Smooth muscle cell (in vitro differentiated cells): ENCODE measurements around the gene ROBO1. TPM values are rescaled to one million over a fixed set of nuclear protein-coding genes. Genes with fewer than 3 reads are reported as not detected.

Experiments used
- DNase-seq: peaks from one replicate; lab custom pipeline; 2025; ENCODE audit not compliant: unreplicated experiment; lab: John Stamatoyannopoulos, UW
- H2AFZ ChIP-seq: fragments of 200-600 bp; sonication (generic); 2 replicates; pipeline ENCODE4 v1.6.0; 2016; ENCODE audit warnings: antibody characterized with exemption, low read depth, mild to moderate bottlenecking
- H3F3A ChIP-seq: fragments of 200-600 bp; sonication (generic); 2 replicates; pipeline ENCODE4 v1.6.0; 2017; ENCODE audit warnings: antibody characterized with exemption, low read depth
- H3K27ac ChIP-seq: fragments of 200-600 bp; sonication (generic); 2 replicates; pipeline ENCODE4 v1.5.1; 2016; ENCODE audit warnings: low read depth, mild to moderate bottlenecking
- H3K27me3 ChIP-seq: fragments of 200-600 bp; sonication (generic); 2 replicates; pipeline ENCODE4 v1.6.1; 2016; ENCODE audit warnings: low read depth, mild to moderate bottlenecking
- H3K36me3 ChIP-seq: fragments of 200-600 bp; sonication (generic); 2 replicates; pipeline ENCODE4 v1.5.1; 2016; ENCODE audit warnings: low read depth
- H3K4me1 ChIP-seq: fragments of 200-600 bp; sonication (generic); 2 replicates; pipeline ENCODE4 v1.5.1; 2016; ENCODE audit warnings: low read depth
- H3K4me2 ChIP-seq: fragments of 200-600 bp; sonication (generic); 2 replicates; pipeline ENCODE4 v1.6.0; 2016; ENCODE audit warnings: mild to moderate bottlenecking
- H3K4me3 ChIP-seq: fragments of 200-600 bp; sonication (generic); 2 replicates; pipeline ENCODE4 v1.5.1; 2016; ENCODE audit warnings: mild to moderate bottlenecking
- H3K79me2 ChIP-seq: fragments of 200-600 bp; sonication (generic); 2 replicates; pipeline ENCODE4 v1.6.0; 2016; ENCODE audit warnings: low read depth, mild to moderate bottlenecking
- H3K9ac ChIP-seq: fragments of 200-600 bp; sonication (generic); 2 replicates; pipeline ENCODE4 v1.6.0; 2016; ENCODE audit warnings: low read depth
- H3K9me3 ChIP-seq: fragments of 200-600 bp; sonication (generic); replicated peaks from 2 replicates; pipeline ENCODE4 v1.5.1; 2016; ENCODE audit warnings: low read depth
- H4K20me1 ChIP-seq: fragments of 200-600 bp; sonication (generic); 2 replicates; pipeline ENCODE4 v1.6.0; 2016; ENCODE audit warnings: low read depth
- WGBS: methylation state at CpG from one replicate; pipeline ENCODE4 v1.1.7; 2016; ENCODE audit warnings: low lambda C conversion rate; 5-methylcytosine and 5-hydroxymethylcytosine counted together
- polyA plus RNA-seq: library from polyadenylated mRNA; unstranded; fragments of >200 nt; fragmentation: Nextera tagmentation; extraction: Ambion mirVana; gene quantifications from 2 replicates; pipeline ENCODE4 v1.2.1, GENCODE V29; 2016
- total RNA-seq: library from RNA; depleted of rRNA; stranded (reverse); fragments of >200 nt; gene quantifications from 2 replicates; pipeline ENCODE4 v1.2.3, GENCODE V29; 2014
- TF ChIP-seq, protein P1 (sequence below): fragments of 200-600 bp; sonication (generic); IDR thresholded peaks from 2 replicates; pipeline ENCODE4 v1.5.1; 2017; ENCODE audit warnings: borderline replicate concordance, mild to moderate bottlenecking, antibody characterized with exemption; ENCODE audit not compliant: insufficient read depth, poor library complexity, severe bottlenecking

ROBO1 gene
- total and polyA plus RNA-seq, 2 experiments from 2014 or later: 30.5 to 79.5 TPM

DNA sequence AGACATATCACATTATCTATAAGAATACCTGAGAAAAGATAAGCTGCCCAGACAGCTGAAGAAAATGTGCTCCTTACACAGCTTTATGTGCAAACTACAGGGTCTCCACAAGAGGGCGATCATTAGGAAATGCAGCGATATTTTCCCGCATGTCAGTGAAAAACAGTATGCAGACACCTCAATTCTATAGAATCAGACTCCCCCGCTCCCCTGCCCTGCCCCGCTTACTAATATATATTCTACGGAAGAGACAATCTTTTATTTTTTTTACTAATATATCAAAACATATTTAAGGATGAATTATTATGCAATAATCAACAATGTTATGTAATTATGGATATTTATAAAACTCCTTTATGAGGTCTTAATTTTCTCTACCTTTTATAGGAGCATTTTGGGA is 681.3 kb downstream of the ROBO1 start:
- DNase-seq: no peak
- H3K4me1 ChIP-seq: peaks cover 13% of the 10 kb centered on the region
- H3K27ac ChIP-seq: no peak overlapping the region
- no peaks in the 10 kb centered on the region for H4K20me1 ChIP-seq
- H3K4me3 ChIP-seq: no peak overlapping the region
- no peaks in the 10 kb centered on the region for H3F3A ChIP-seq
- TF ChIP-seq, protein P1, sequence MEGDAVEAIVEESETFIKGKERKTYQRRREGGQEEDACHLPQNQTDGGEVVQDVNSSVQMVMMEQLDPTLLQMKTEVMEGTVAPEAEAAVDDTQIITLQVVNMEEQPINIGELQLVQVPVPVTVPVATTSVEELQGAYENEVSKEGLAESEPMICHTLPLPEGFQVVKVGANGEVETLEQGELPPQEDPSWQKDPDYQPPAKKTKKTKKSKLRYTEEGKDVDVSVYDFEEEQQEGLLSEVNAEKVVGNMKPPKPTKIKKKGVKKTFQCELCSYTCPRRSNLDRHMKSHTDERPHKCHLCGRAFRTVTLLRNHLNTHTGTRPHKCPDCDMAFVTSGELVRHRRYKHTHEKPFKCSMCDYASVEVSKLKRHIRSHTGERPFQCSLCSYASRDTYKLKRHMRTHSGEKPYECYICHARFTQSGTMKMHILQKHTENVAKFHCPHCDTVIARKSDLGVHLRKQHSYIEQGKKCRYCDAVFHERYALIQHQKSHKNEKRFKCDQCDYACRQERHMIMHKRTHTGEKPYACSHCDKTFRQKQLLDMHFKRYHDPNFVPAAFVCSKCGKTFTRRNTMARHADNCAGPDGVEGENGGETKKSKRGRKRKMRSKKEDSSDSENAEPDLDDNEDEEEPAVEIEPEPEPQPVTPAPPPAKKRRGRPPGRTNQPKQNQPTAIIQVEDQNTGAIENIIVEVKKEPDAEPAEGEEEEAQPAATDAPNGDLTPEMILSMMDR: peak; percentile 85
- 8% methylated on average over 6 of the region's 6 CpGs for WGBS
- no peak overlapping the region for H2AFZ ChIP-seq
- H3K79me2 ChIP-seq: no peaks in the 10 kb centered on the region
- no peaks in the 10 kb centered on the region for H3K9me3 ChIP-seq
- peaks cover 5% of the 10 kb centered on the region for H3K27me3 ChIP-seq
- H3K9ac ChIP-seq: no peak overlapping the region
- H3K36me3 ChIP-seq: no peaks in the 10 kb centered on the region
- peak overlapping the region; percentile 66 for H3K4me2 ChIP-seq

DNA sequence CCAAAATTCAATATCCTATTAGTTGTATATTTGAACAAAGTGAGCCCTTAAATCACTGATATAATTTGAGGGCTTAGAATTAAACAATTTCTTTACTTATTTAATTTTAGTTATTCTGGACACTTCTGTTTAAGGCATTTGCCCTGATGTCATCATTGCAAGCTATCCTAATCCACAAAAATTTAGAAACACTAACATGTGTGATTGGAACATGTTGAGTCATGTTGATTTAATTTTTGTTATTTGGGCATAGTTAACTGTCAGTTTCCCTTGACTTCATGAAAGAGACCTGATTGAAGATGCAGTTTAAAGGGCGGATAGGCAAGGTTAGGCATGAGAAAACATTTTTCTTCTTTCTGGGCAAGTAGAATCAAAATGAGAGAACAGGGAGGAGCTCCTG is 682.6 kb downstream of the ROBO1 start:
- no peaks in the 10 kb centered on the region for H3K79me2 ChIP-seq

DNA sequence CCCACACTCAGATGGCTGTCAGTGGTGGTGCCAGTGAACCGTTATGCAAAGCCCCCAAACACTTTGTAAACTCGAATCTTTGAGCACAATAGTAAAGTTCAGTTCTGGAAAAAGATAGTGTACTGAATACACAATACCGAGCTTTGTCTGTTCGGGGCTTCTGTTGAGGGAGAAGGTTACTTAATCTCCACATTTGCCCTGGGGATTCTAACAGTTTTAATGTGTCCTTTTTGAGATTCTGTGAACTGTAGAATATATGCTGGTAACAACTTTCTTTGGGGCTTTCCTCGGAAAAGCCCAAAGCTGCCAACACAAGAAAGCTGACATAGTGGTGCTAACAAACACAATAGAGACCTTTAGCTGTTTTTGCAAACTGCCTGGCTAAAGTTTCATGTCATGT is 686.5 kb downstream of the ROBO1 start:
- no peak for DNase-seq
- H3K9ac ChIP-seq: no peak overlapping the region
- H3K9me3 ChIP-seq: no peaks in the 10 kb centered on the region
- H3K27ac ChIP-seq: no peak overlapping the region
- no peaks in the 10 kb centered on the region for H3K36me3 ChIP-seq
- H3K79me2 ChIP-seq: no peaks in the 10 kb centered on the region
- peak overlapping the region; percentile 55 for H2AFZ ChIP-seq
- H3K4me1 ChIP-seq: peaks cover under 1% of the 10 kb centered on the region
- no peaks in the 10 kb centered on the region for H4K20me1 ChIP-seq
- H3K4me2 ChIP-seq: no peak overlapping the region
- TF ChIP-seq, protein P1: no peak
- H3F3A ChIP-seq: no peaks in the 10 kb centered on the region
- H3K27me3 ChIP-seq: no peaks in the 10 kb centered on the region
- no peak overlapping the region for H3K4me3 ChIP-seq
- WGBS: 61% methylated on average over 5 of the region's 5 CpGs

More for the DNA sequence above, 682.6 kb downstream of the ROBO1 start:
- Histone ChIP-seq H2AFZ (peak overlapping the region; percentile 51), H3K27ac (no peak overlapping the region), H3K36me3 (no peaks in the 10 kb centered on the region), H3K27me3 (peaks cover 5% of the 10 kb centered on the region), H3F3A (no peaks in the 10 kb centered on the region), H3K4me3 (no peak overlapping the region), H3K4me1 (peaks cover 13% of the 10 kb centered on the region), H3K4me2 (peak overlapping the region; percentile 32), H4K20me1 (no peaks in the 10 kb centered on the region), H3K9ac (no peak overlapping the region), H3K9me3 (no peaks in the 10 kb centered on the region)
- TF ChIP-seq, protein P1: no peak
- DNase-seq: no peak
- 89% methylated on average over 1 of the region's 1 CpG for WGBS

DNA sequence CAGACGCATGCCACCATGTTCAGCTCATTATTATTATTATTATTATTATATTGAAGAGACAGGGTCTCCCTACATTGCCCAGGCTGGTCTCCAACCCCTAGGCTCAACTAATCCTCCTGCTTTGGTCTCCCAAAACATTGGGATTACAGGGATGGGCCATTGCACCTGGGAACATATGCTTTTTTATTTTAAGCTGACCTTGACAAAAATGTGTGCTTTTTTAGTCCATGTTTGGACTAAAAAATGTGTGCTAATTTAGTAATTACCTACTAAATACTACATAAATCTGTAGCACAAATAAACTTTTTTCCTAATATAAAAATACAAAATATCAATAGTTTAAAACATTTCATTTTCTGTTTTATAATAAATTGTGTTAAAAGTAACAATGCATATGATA is 693.2 kb downstream of the ROBO1 start:
- Histone ChIP-seq H2AFZ (no peak overlapping the region), H3K4me2 (no peak overlapping the region), H3K9me3 (no peaks in the 10 kb centered on the region), H4K20me1 (no peaks in the 10 kb centered on the region), H3K27ac (no peak overlapping the region), H3K79me2 (no peaks in the 10 kb centered on the region), H3F3A (no peaks in the 10 kb centered on the region), H3K27me3 (no peaks in the 10 kb centered on the region), H3K4me1 (no peaks in the 10 kb centered on the region), H3K4me3 (no peak overlapping the region), H3K36me3 (no peaks in the 10 kb centered on the region), H3K9ac (no peak overlapping the region)
- TF ChIP-seq, protein P1: no peak
- 100% methylated on average over 1 of the region's 1 CpG for WGBS
- no peak for DNase-seq
